Measurements from ENCODE around the gene ERVFRD-1. TPM values are rescaled to one million over a fixed set of nuclear protein-coding genes. Genes with fewer than 3 reads are reported as not detected.
"Not testable (repeated sequence)": the region's sequence is repeated elsewhere in the genome, so short reads cannot be mapped to it uniquely, and the experiment has no call there.

The ERVFRD-1 gene
- total RNA-seq, 6 donors from 2014 or later: 0.46 to 1.3 (median 0.61) TPM; not detected in 2

GRCh38 chr6:11122380-11122779, 10.9 kb upstream of the ERVFRD-1 start:
- Histone ChIP-seq H3K9me3 (no peaks in the 10 kb centered on the region), H3K4me1 (peaks cover 0 to 5% (median 0%) of the 10 kb centered on the region in 4 donors), H3K27ac (no peak overlapping the region), H3K4me3 (no peak overlapping the region), H3K36me3 (no peaks in the 10 kb centered on the region), H3K27me3 (no peaks in the 10 kb centered on the region)
- no peak for ATAC-seq (ENCODE audit: low FRiP score in 2 of 2)
- DNase-seq: no peak
- TF ChIP-seq POLR2A (IDR thresholded peaks at IDR 0.05) (no peak), EP300 (IDR thresholded peaks at IDR 0.05) (no peak), POLR2AphosphoS5 (IDR thresholded peaks at IDR 0.05) (no peak)
- TF ChIP-seq, protein P1, sequence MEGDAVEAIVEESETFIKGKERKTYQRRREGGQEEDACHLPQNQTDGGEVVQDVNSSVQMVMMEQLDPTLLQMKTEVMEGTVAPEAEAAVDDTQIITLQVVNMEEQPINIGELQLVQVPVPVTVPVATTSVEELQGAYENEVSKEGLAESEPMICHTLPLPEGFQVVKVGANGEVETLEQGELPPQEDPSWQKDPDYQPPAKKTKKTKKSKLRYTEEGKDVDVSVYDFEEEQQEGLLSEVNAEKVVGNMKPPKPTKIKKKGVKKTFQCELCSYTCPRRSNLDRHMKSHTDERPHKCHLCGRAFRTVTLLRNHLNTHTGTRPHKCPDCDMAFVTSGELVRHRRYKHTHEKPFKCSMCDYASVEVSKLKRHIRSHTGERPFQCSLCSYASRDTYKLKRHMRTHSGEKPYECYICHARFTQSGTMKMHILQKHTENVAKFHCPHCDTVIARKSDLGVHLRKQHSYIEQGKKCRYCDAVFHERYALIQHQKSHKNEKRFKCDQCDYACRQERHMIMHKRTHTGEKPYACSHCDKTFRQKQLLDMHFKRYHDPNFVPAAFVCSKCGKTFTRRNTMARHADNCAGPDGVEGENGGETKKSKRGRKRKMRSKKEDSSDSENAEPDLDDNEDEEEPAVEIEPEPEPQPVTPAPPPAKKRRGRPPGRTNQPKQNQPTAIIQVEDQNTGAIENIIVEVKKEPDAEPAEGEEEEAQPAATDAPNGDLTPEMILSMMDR (IDR thresholded peaks at IDR 0.05): no peak
- WGBS, 2 donors: 92% methylated on average over 1 of the region's 1 CpG

GRCh38 chr6:11121851-11122250, 10.3 kb upstream of the ERVFRD-1 start:
- 92 to 94% methylated on average over 2 of the region's 2 CpGs for WGBS, 2 donors

DNA sequence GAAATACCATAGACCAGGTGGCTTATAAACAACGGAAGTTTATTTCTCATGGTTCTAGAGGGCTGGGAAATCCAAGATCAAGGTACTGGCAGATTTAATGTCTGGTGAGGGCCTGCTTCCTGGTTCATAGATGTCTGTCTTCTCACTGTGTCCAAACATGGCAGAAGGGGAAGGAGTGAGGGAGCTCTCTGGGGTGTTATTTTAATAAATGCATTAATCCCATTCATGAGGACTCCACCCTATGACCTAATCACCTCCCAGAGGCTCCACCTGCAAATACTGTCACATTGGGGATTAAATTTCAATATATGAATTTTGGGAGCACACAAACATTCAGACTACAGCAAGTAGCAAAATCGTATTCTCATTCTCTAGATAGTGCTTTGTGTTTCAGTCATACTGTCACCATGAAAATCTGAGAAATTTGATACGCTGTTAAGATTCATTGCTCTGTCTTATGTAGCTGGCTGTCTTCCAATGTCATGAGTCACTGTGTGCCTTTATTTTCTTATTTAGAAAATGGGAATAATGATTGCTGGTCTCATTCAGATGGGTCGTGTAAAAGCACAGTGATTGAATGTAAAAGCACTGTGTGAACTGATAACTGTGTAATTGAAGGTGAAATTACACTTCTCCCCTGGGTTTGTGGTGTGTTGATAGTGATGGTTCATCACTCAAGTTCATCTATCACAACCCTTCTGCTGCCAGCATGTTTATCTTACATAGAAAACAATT, 8.9 kb upstream of the ERVFRD-1 start:
- peaks cover 0 to 5% (median 0%) of the 10 kb centered on the region in 4 donors for H3K4me1 ChIP-seq
- DNase-seq (no peak), ATAC-seq (ENCODE audit: low FRiP score in 2 of 2) (no peak)
- H3K36me3 ChIP-seq: no peaks in the 10 kb centered on the region
- WGBS, 2 donors: 74% methylated on average over 4 of the region's 4 CpGs
- TF ChIP-seq POLR2A (IDR thresholded peaks at IDR 0.05) (no peak), EP300 (IDR thresholded peaks at IDR 0.05) (no peak), POLR2AphosphoS5 (IDR thresholded peaks at IDR 0.05) (no peak)
- TF ChIP-seq, protein P1 (IDR thresholded peaks at IDR 0.05): no peak
- H3K27me3 ChIP-seq: no peaks in the 10 kb centered on the region
- no peak overlapping the region for H3K27ac ChIP-seq
- no peaks in the 10 kb centered on the region for H3K9me3 ChIP-seq
- no peak overlapping the region for H3K4me3 ChIP-seq

More at GRCh38 chr6:11121851-11122250, 10.3 kb upstream of the ERVFRD-1 start:
- Histone ChIP-seq H3K9me3 (no peaks in the 10 kb centered on the region), H3K27me3 (no peaks in the 10 kb centered on the region), H3K4me3 (no peak overlapping the region), H3K4me1 (peaks cover 0 to 5% (median 0%) of the 10 kb centered on the region in 4 donors), H3K36me3 (no peaks in the 10 kb centered on the region), H3K27ac (no peak overlapping the region)
- DNase-seq (no peak), ATAC-seq (ENCODE audit: low FRiP score in 2 of 2) (no peak)
- no peak for TF ChIP-seq POLR2AphosphoS5 (IDR thresholded peaks at IDR 0.05)
- TF ChIP-seq EP300 (IDR thresholded peaks at IDR 0.05): no peak
- TF ChIP-seq POLR2A (IDR thresholded peaks at IDR 0.05): no peak
- TF ChIP-seq, protein P1 (IDR thresholded peaks at IDR 0.05): no peak

- not testable (repeated sequence) for H3K36me3 ChIP-seq, H3K9me3 ChIP-seq, DNase-seq, H3K4me3 ChIP-seq, H3K27me3 ChIP-seq, H3K27ac ChIP-seq
- WGBS, 2 donors: 74 to 79% methylated on average over 10 to 11 of the region's 11 CpGs
- peak in 1 of 2 donors; percentile 66 for ATAC-seq (ENCODE audit: low FRiP score in 2 of 2)
- peaks cover 0 to 15% (median 9%) of the 10 kb centered on the region in 4 donors for H3K4me1 ChIP-seq
Observed at GRCh38 chr6:11115808-11116536, 4.4 kb upstream of the ERVFRD-1 start.

DNA sequence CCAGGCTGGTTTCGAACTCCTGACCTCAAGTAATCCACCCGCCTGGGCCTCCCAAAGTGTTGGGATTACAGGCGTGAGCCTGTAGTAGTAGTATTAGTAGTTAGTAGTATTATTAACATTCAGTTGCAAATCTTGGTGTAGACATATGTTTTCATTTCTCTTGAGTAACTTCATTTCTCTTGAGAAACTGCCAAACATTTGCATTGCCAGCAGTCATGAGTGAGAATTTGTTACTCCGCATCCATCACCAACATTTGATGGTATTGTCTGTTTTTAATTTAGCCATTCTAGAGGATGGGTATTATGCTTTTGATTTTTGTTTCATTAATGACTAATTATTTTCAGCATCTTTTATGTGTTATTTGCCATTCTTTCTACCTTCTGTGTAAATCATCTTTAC, 1.5 kb upstream of the ERVFRD-1 start:
- Histone ChIP-seq H3K4me1 (peaks cover 0 to 18% (median 13%) of the 10 kb centered on the region in 4 donors), H3K27ac (no peak overlapping the region), H3K4me3 (no peak overlapping the region), H3K36me3 (no peaks in the 10 kb centered on the region), H3K27me3 (no peaks in the 10 kb centered on the region), H3K9me3 (no peaks in the 10 kb centered on the region)
- TF ChIP-seq, protein P1 (IDR thresholded peaks at IDR 0.05): no peak
- no peak for TF ChIP-seq POLR2AphosphoS5 (IDR thresholded peaks at IDR 0.05)
- no peak for TF ChIP-seq EP300 (IDR thresholded peaks at IDR 0.05)
- TF ChIP-seq POLR2A (IDR thresholded peaks at IDR 0.05): no peak
- no peak for ATAC-seq (ENCODE audit: low FRiP score in 2 of 2)
- DNase-seq: no peak
- WGBS, 2 donors: 89 to 94% methylated on average over 4 of the region's 4 CpGs

Measured in upper lobe of left lung (tissue), 6 donors.